HG03139 (cell line): ENCODE measurements around the gene PHF21B.

Source experiments
- ATAC-seq: cut with Tn5 transposase; IDR thresholded peaks from one replicate; pipeline ENCODE4 v1.9.1; 2021; ENCODE audit not compliant: unreplicated experiment

PHF21B gene

GRCh38 chr22:45014654-45015053, 4.8 kb upstream of the PHF21B start:
- no peak for ATAC-seq

GRCh38 chr22:45013138-45013537, 3.3 kb upstream of the PHF21B start:
- ATAC-seq: no peak

GRCh38 chr22:45010532-45010900, 711 bp upstream of the PHF21B start:
- ATAC-seq: no peak

GRCh38 chr22:45008751-45009605, 827 bp downstream of the PHF21B start:
- ATAC-seq: no peak

GRCh38 chr22:45008186-45008681, 1.6 kb downstream of the PHF21B start:
- ATAC-seq: no peak

- ATAC-seq: no peak
Observed at GRCh38 chr22:45007391-45008185, 2.2 kb downstream of the PHF21B start.

- ATAC-seq: no peak
Observed at GRCh38 chr22:45006964-45007390, 2.8 kb downstream of the PHF21B start.

GRCh38 chr22:45006111-45006963, 3.5 kb downstream of the PHF21B start:
- no peak for ATAC-seq

GRCh38 chr22:45001653-45002052, 8.2 kb downstream of the PHF21B start:
- no peak for ATAC-seq

GRCh38 chr22:45000330-45000729, 9.5 kb downstream of the PHF21B start:
- no peak for ATAC-seq

- ATAC-seq: no peak
Observed at GRCh38 chr22:44999687-45000086, 10.1 kb downstream of the PHF21B start.

GRCh38 chr22:44999231-44999630, 10.6 kb downstream of the PHF21B start:
- ATAC-seq: no peak

GRCh38 chr22:44998296-44998695, 11.5 kb downstream of the PHF21B start:
- no peak for ATAC-seq

GRCh38 chr22:44997060-44997459, 12.7 kb downstream of the PHF21B start:
- ATAC-seq: no peak

- no peak for ATAC-seq
Observed at GRCh38 chr22:44996648-44997047, 13.2 kb downstream of the PHF21B start.

- ATAC-seq: no peak
Observed at GRCh38 chr22:44996120-44996519, 13.7 kb downstream of the PHF21B start.

- no peak for ATAC-seq
Observed at GRCh38 chr22:44995715-44996114, 14.1 kb downstream of the PHF21B start.

- ATAC-seq: no peak
Observed at GRCh38 chr22:44995105-44995514, 14.7 kb downstream of the PHF21B start.

- no peak for ATAC-seq
Observed at GRCh38 chr22:44994399-44995104, 15.3 kb downstream of the PHF21B start.

- no peak for ATAC-seq
Observed at GRCh38 chr22:44992166-44992565, 17.6 kb downstream of the PHF21B start.
